CD4-positive, alpha-beta T cell (primary cell): ENCODE data around the gene PRDM16. TPM values are rescaled to one million over a fixed set of nuclear protein-coding genes. Genes with fewer than 3 reads are reported as not detected.

ENCODE experiments used
- ATAC-seq: fragments of 200-7000 bp; cut with Tn5 transposase; one replicate; pipeline ENCODE4 v1.10.0; 2022; ENCODE audit warnings: mild to moderate bottlenecking; ENCODE audit not compliant: poor library complexity
- CTCF ChIA-PET: fragments of 350-600 bp; sonication (Branson Sonifier 250); formaldehyde crosslinking; loops from one replicate; lab custom pipeline; 2021; ENCODE audit warnings: antibody characterized with exemption, inconsistent platforms; lab: Charles Lee
- POLR2A ChIA-PET: fragments of 350-600 bp; sonication (Branson Sonifier 250); formaldehyde crosslinking; loops from one replicate; lab custom pipeline; 2021; ENCODE audit warnings: antibody characterized with exemption, inconsistent platforms; lab: Charles Lee
- DNase-seq, 14 experiments: peaks; one replicate each; pipeline ENCODE4 v3.0.0-alpha.2; 2013 to 2020; ENCODE audit warnings: mixed read lengths in 2 of 14
- H3K27ac ChIP-seq, 2 donors: one replicate each; pipeline versions ENCODE4 v1.5.1 to v1.7.0; 2013; ENCODE audit warnings: low read length in 2 of 2, low read depth in 1 of 2, mild to moderate bottlenecking in 1 of 2
- H3K27me3 ChIP-seq, 2 experiments: 1 replicate in 1 of 2; 2 replicates in 1 of 2; pipeline versions ENCODE4 v1.6.1 to v1.7.0; 2013; ENCODE audit warnings: low read length in 2 of 2, control low read depth in 1 of 2, mild to moderate bottlenecking in 1 of 2, moderate library complexity in 1 of 2; ENCODE audit not compliant: insufficient read depth in 2 of 2, control insufficient read depth in 1 of 2
- H3K36me3 ChIP-seq: one replicate; pipeline ENCODE4 v1.6.1; 2013; ENCODE audit warnings: low read length, control low read depth; ENCODE audit not compliant: insufficient read depth
- H3K4me1 ChIP-seq: one replicate; pipeline ENCODE4 v1.6.1; 2013; ENCODE audit warnings: low read length, control low read depth; ENCODE audit not compliant: insufficient read depth
- H3K4me3 ChIP-seq: one replicate; pipeline ENCODE4 v1.5.1; 2013; ENCODE audit warnings: mild to moderate bottlenecking, low read length, moderate library complexity
- H3K9me3 ChIP-seq, 2 experiments: 1 replicate in 1 of 2; 2 replicates in 1 of 2; pipeline versions ENCODE4 v1.6.1 to v1.7.0; 2013; ENCODE audit warnings: low read length in 2 of 2, mild to moderate bottlenecking in 2 of 2, control low read depth in 1 of 2, moderate library complexity in 1 of 2; ENCODE audit not compliant: control insufficient read depth in 1 of 2, insufficient read depth in 1 of 2
- H3K27ac Mint-ChIP-seq: one replicate; pipeline ENCODE4 v1.8.0; 2020; ENCODE audit warnings: mixed read lengths
- H3K27me3 Mint-ChIP-seq: one replicate; pipeline ENCODE4 v1.8.0; 2021; ENCODE audit warnings: mixed read lengths
- H3K36me3 Mint-ChIP-seq: one replicate; pipeline ENCODE4 v1.8.0; 2021; ENCODE audit warnings: low read depth, mixed read lengths
- H3K4me1 Mint-ChIP-seq: one replicate; pipeline ENCODE4 v1.8.0; 2021; ENCODE audit warnings: low read depth, mixed read lengths
- H3K4me3 Mint-ChIP-seq: one replicate; pipeline ENCODE4 v1.8.0; 2020; ENCODE audit warnings: mild to moderate bottlenecking, mixed read lengths
- H3K9me3 Mint-ChIP-seq: one replicate; pipeline ENCODE4 v1.8.0; 2020; ENCODE audit warnings: mixed read lengths
- intact Hi-C, 2 experiments: fragments of 100-400 bp; cut with DNase I in 1 of 2; cut with micrococcal nuclease in 1 of 2; formaldehyde crosslinking; loops; one replicate each; pipeline versions ENCODE4 v1.15.1 to v1.9.0; 2023 to 2025; cut with DNase I, micrococcal nuclease
- total RNA-seq, 174 experiments: library from RNA in 2 of 174; stranded (reverse) in 2 of 174; gene quantifications; one replicate each; pipeline ENCODE4 v1.2.3 and lab custom pipeline; 2021 to 2026
- TF ChIP-seq, protein P1 (sequence below): fragments of 200-600 bp; IDR thresholded peaks from one replicate; pipeline ENCODE4 v1.8.0; 2022; ENCODE audit warnings: antibody characterized with exemption, mild to moderate bottlenecking

PRDM16 gene
- total RNA-seq, 2 experiments from 2014 or later, result not detected

DNA sequence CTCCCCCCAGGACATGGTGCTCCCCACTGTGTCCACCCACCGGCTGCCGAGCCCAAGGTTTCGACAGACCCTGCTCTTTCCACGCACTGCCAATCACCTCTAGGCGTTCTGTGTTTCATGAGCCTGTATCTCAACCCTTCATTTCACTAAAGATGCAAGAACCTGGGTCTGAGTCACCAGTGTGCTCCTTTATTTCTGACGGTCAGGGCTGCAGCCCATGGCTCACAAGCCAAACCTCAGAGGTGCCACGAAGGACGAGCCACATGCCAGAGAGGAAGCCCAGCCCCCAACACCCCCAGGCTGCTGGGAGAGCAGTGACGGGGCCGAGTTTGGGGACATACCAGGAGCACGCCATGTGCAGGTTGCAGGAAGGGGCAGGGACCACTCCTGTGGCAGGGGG lies 306.2 kb downstream of the PRDM16 start:
- Mint-ChIP-seq H3K36me3 (no peaks in the 10 kb centered on the region), H3K4me3 (no peak overlapping the region), H3K27ac (no peak overlapping the region), H3K9me3 (no peaks in the 10 kb centered on the region), H3K27me3 (no peaks in the 10 kb centered on the region), H3K4me1 (peaks cover 10% of the 10 kb centered on the region)
- Histone ChIP-seq H3K27me3 (no peaks in the 10 kb centered on the region), H3K4me1 (peaks cover 21% of the 10 kb centered on the region), H3K4me3 (no peak overlapping the region), H3K9me3 (no peaks in the 10 kb centered on the region), H3K27ac (no peak overlapping the region), H3K36me3 (no peaks in the 10 kb centered on the region)
- intact Hi-C loops, result no loop called here
- DNase-seq (no peak), ATAC-seq (no peak)
- CTCF ChIA-PET, result no interaction called here
- TF ChIP-seq, protein P1, sequence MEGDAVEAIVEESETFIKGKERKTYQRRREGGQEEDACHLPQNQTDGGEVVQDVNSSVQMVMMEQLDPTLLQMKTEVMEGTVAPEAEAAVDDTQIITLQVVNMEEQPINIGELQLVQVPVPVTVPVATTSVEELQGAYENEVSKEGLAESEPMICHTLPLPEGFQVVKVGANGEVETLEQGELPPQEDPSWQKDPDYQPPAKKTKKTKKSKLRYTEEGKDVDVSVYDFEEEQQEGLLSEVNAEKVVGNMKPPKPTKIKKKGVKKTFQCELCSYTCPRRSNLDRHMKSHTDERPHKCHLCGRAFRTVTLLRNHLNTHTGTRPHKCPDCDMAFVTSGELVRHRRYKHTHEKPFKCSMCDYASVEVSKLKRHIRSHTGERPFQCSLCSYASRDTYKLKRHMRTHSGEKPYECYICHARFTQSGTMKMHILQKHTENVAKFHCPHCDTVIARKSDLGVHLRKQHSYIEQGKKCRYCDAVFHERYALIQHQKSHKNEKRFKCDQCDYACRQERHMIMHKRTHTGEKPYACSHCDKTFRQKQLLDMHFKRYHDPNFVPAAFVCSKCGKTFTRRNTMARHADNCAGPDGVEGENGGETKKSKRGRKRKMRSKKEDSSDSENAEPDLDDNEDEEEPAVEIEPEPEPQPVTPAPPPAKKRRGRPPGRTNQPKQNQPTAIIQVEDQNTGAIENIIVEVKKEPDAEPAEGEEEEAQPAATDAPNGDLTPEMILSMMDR, result no peak
- POLR2A ChIA-PET, result no interaction called here

DNA sequence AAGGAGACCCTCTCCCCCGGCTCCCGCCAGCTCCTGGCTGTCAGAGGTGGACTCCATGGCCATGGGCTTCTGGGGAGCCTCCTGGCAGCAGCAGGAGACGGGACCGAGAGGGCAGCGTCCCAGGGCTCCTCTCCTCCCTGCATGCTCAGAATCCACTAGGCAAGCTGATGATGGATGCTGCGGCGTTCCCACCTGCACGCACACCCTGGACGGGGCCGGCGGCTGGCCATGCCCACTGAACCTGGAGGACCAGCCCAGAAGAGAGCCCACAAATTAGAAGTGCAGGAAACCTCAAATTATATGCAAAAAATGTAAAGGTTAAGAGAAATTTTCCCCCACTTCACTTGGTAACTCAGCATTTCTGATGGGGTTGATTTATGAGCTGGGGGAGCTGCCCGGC lies 308.2 kb downstream of the PRDM16 start:
- ATAC-seq (no peak), DNase-seq (no peak)
- POLR2A ChIA-PET, result no interaction called here
- H3K9me3 Mint-ChIP-seq, result no peaks in the 10 kb centered on the region
- intact Hi-C loops, result no loop called here
- H3K9me3 ChIP-seq, result no peaks in the 10 kb centered on the region
- peaks cover 19% of the 10 kb centered on the region for H3K4me1 ChIP-seq
- CTCF ChIA-PET, result no interaction called here
- TF ChIP-seq, protein P1, result no peak
- no peaks in the 10 kb centered on the region for H3K36me3 ChIP-seq
- H3K27ac Mint-ChIP-seq, result no peak overlapping the region
- peaks cover 10% of the 10 kb centered on the region for H3K4me1 Mint-ChIP-seq
- no peaks in the 10 kb centered on the region for H3K36me3 Mint-ChIP-seq
- no peak overlapping the region for H3K27ac ChIP-seq
- H3K27me3 Mint-ChIP-seq, result peaks cover 4% of the 10 kb centered on the region
- no peak overlapping the region for H3K4me3 ChIP-seq
- no peaks in the 10 kb centered on the region for H3K27me3 ChIP-seq
- H3K4me3 Mint-ChIP-seq, result no peak overlapping the region

DNA sequence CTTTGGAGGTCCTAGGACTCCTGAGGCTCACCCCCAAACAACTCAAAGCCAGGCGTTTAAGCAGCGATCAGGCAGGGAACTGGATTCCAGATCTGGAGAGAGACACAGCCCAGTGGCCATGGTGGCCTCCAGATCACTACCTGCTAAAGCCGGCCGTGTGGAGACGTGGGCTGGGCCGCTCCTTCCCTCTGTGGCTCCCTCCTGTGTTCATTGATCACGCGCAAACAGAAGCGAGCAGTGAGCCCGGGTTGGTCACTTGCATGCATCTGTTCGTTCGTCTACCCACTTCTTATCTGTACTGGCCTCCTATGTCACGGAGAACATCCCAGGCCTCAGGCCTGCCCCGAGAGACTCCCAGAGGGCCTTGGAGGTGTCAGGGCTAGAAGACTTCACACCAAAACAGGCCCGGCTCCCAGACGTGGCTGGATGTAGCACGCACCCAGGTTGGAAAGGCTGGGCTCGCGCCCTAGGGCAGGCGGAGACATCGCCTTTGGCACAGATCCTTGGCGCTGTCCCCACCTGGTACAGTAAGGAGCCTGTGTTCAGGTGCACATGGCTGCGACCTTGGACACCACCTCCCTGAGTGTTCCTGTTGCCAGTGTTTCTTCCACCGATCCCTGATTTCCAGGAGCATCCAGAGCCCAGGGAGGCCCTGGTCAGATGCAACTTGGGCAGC lies 308.7 kb downstream of the PRDM16 start:
- Mint-ChIP-seq H3K4me1 (peaks cover 5% of the 10 kb centered on the region), H3K9me3 (no peaks in the 10 kb centered on the region), H3K4me3 (no peak overlapping the region), H3K27me3 (peaks cover 4% of the 10 kb centered on the region), H3K36me3 (no peaks in the 10 kb centered on the region), H3K27ac (no peak overlapping the region)
- intact Hi-C loops, result no loop called here
- Histone ChIP-seq H3K36me3 (no peaks in the 10 kb centered on the region), H3K4me3 (no peak overlapping the region), H3K9me3 (no peaks in the 10 kb centered on the region), H3K27me3 (no peaks in the 10 kb centered on the region), H3K4me1 (peaks cover 14% of the 10 kb centered on the region), H3K27ac (no peak overlapping the region)
- POLR2A ChIA-PET, result no interaction called here
- TF ChIP-seq, protein P1, result no peak
- ATAC-seq (no peak), DNase-seq (no peak)
- CTCF ChIA-PET, result no interaction called here
